CD4-positive, alpha-beta T cell treated with Interleukin-15 for 4 hours (primary cell): ENCODE data around the gene PTGR1.

Experiments used
- DNase-seq: peaks from one replicate; pipeline ENCODE4 v3.0.0-alpha.2; 2020; ENCODE audit warnings: low spot score

Gene PTGR1

GRCh38 chr9:111542497-111543254 is 56.8 kb downstream of the PTGR1 start:
- DNase-seq = no peak

GRCh38 chr9:111533099-111533790 is 66.2 kb downstream of the PTGR1 start:
- no peak for DNase-seq

- no peak for DNase-seq
Observed at GRCh38 chr9:111531716-111532115, 67.7 kb downstream of the PTGR1 start.

- DNase-seq = no peak
Observed at GRCh38 chr9:111529787-111530186, 69.7 kb downstream of the PTGR1 start.

- no peak for DNase-seq
Observed at GRCh38 chr9:111527347-111527746, 72.1 kb downstream of the PTGR1 start.

- peak; percentile 71 for DNase-seq
Observed at GRCh38 chr9:111525056-111525977, 74.1 kb downstream of the PTGR1 start, which contains the start of gene ZNF483. Gene ZNF483, plus strand, starts transcription at chr9:111525179. Its CDS starts 2,217 bp downstream, at chr9:111527396.

- no peak for DNase-seq
Observed at GRCh38 chr9:111524731-111525055, 74.8 kb downstream of the PTGR1 start.

- no peak for DNase-seq
Observed at GRCh38 chr9:111516061-111516465, 83.4 kb downstream of the PTGR1 start.

- no peak for DNase-seq
Observed at GRCh38 chr9:111514967-111515366, 84.5 kb downstream of the PTGR1 start.
